Stimulated activated CD8-positive, alpha-beta memory T cell treated with anti-CD3 and anti-CD28 coated beads, Interleukin-12 subunit alpha, Interleukin-12 subunit beta, amount 100 ng/mL, for 24 hours (primary cell): ENCODE data around the gene RBM17.
"Not testable (repeated sequence)": the region's sequence is repeated elsewhere in the genome, so short reads cannot be mapped to it uniquely, and the experiment has no call there.

Source experiments
- DNase-seq: peaks from one replicate; pipeline ENCODE4 v3.0.0-alpha.2; 2020; ENCODE audit errors: extremely low read depth

The RBM17 gene

GRCh38 chr10:6056411-6057135 lies 32.3 kb upstream of the RBM17 start:
- DNase-seq: no peak

- no peak for DNase-seq
Measured at GRCh38 chr10:6058682-6059475, 30.0 kb upstream of the RBM17 start.

- DNase-seq: no peak
Measured at GRCh38 chr10:6059506-6059905, 29.3 kb upstream of the RBM17 start.

GRCh38 chr10:6061056-6061455 lies 27.8 kb upstream of the RBM17 start:
- no peak for DNase-seq

GRCh38 chr10:6062101-6062771 lies 26.6 kb upstream of the RBM17 start, which contains the start of gene IL2RA:
Gene IL2RA, minus strand, starts transcription at chr10:6062367. Its CDS starts 216 bp downstream, at chr10:6062151.
- no peak for DNase-seq

GRCh38 chr10:6064119-6064518 lies 24.7 kb upstream of the RBM17 start:
- DNase-seq: no peak

GRCh38 chr10:6064726-6065125 lies 24.1 kb upstream of the RBM17 start:
- DNase-seq: not testable (repeated sequence)

- no peak for DNase-seq
Measured at GRCh38 chr10:6065406-6065805, 23.4 kb upstream of the RBM17 start.

GRCh38 chr10:6065835-6066234 lies 23.0 kb upstream of the RBM17 start:
- no peak for DNase-seq

- no peak for DNase-seq
Measured at GRCh38 chr10:6067457-6067856, 21.4 kb upstream of the RBM17 start.

GRCh38 chr10:6068006-6068405 lies 20.8 kb upstream of the RBM17 start:
- no peak for DNase-seq

- no peak for DNase-seq
Measured at GRCh38 chr10:6068422-6068821, 20.4 kb upstream of the RBM17 start.

- DNase-seq: no peak
Measured at GRCh38 chr10:6069081-6069931, 19.5 kb upstream of the RBM17 start.

- DNase-seq: no peak
Measured at GRCh38 chr10:6070660-6071059, 18.2 kb upstream of the RBM17 start.

- no peak for DNase-seq
Measured at GRCh38 chr10:6071181-6072175, 17.4 kb upstream of the RBM17 start.

GRCh38 chr10:6072215-6072934 lies 16.5 kb upstream of the RBM17 start:
- no peak for DNase-seq

GRCh38 chr10:6074489-6075301 lies 14.1 kb upstream of the RBM17 start:
- no peak for DNase-seq

- no peak for DNase-seq
Measured at GRCh38 chr10:6077071-6077675, 11.7 kb upstream of the RBM17 start.
